ENCODE results near the gene USP2. TPM values are rescaled to one million over a fixed set of nuclear protein-coding genes. Genes with fewer than 3 reads are reported as not detected.

Gene USP2
- total RNA-seq, 1 donor from 2014 or later = 0.11 TPM

- no peak overlapping the region for H3K4me3 Mint-ChIP-seq (ENCODE audit: unreplicated experiment)
- no peak for DNase-seq (ENCODE audit: extremely low spot score, unreplicated experiment)
- no peak for TF ChIP-seq CTCF (IDR thresholded peaks at IDR 0.05)
- H3K27ac Mint-ChIP-seq (ENCODE audit: unreplicated experiment) = no peak overlapping the region
- peaks cover 33% of the 10 kb centered on the region for H3K27me3 Mint-ChIP-seq (ENCODE audit: unreplicated experiment)
- no peaks in the 10 kb centered on the region for H3K36me3 Mint-ChIP-seq (ENCODE audit: unreplicated experiment)
- peaks cover 8% of the 10 kb centered on the region for H3K4me1 Mint-ChIP-seq (ENCODE audit: unreplicated experiment)
- no peaks in the 10 kb centered on the region for H3K9me3 Mint-ChIP-seq (ENCODE audit: unreplicated experiment)
Measured at GRCh38 chr11:119352857-119353260, 28.6 kb downstream of the USP2 start.

GRCh38 chr11:119351232-119351631 lies 30.3 kb downstream of the USP2 start:
- Mint-ChIP-seq H3K27me3 (ENCODE audit: unreplicated experiment) (peaks cover 41% of the 10 kb centered on the region), H3K9me3 (ENCODE audit: unreplicated experiment) (no peaks in the 10 kb centered on the region), H3K27ac (ENCODE audit: unreplicated experiment) (no peak overlapping the region), H3K4me3 (ENCODE audit: unreplicated experiment) (no peak overlapping the region), H3K4me1 (ENCODE audit: unreplicated experiment) (peaks cover 3% of the 10 kb centered on the region), H3K36me3 (ENCODE audit: unreplicated experiment) (no peaks in the 10 kb centered on the region)
- no peak for DNase-seq (ENCODE audit: extremely low spot score, unreplicated experiment)
- no peak for TF ChIP-seq CTCF (IDR thresholded peaks at IDR 0.05)

- H3K27ac Mint-ChIP-seq (ENCODE audit: unreplicated experiment) = no peak overlapping the region
- H3K4me1 Mint-ChIP-seq (ENCODE audit: unreplicated experiment) = no peaks in the 10 kb centered on the region
- H3K4me3 Mint-ChIP-seq (ENCODE audit: unreplicated experiment) = no peak overlapping the region
- H3K36me3 Mint-ChIP-seq (ENCODE audit: unreplicated experiment) = no peaks in the 10 kb centered on the region
- no peak for TF ChIP-seq CTCF (IDR thresholded peaks at IDR 0.05)
- H3K9me3 Mint-ChIP-seq (ENCODE audit: unreplicated experiment) = no peaks in the 10 kb centered on the region
- H3K27me3 Mint-ChIP-seq (ENCODE audit: unreplicated experiment) = peaks cover 44% of the 10 kb centered on the region
- DNase-seq (ENCODE audit: extremely low spot score, unreplicated experiment) = no peak
Measured at GRCh38 chr11:119350302-119350701, 31.2 kb downstream of the USP2 start.

GRCh38 chr11:119347940-119348605 lies 33.4 kb downstream of the USP2 start:
- no peak for TF ChIP-seq CTCF (IDR thresholded peaks at IDR 0.05)
- no peak for DNase-seq (ENCODE audit: extremely low spot score, unreplicated experiment)
- peaks cover 41% of the 10 kb centered on the region for H3K27me3 Mint-ChIP-seq (ENCODE audit: unreplicated experiment)
- H3K4me1 Mint-ChIP-seq (ENCODE audit: unreplicated experiment) = no peaks in the 10 kb centered on the region
- no peak overlapping the region for H3K27ac Mint-ChIP-seq (ENCODE audit: unreplicated experiment)
- no peaks in the 10 kb centered on the region for H3K9me3 Mint-ChIP-seq (ENCODE audit: unreplicated experiment)
- H3K36me3 Mint-ChIP-seq (ENCODE audit: unreplicated experiment) = no peaks in the 10 kb centered on the region
- no peak overlapping the region for H3K4me3 Mint-ChIP-seq (ENCODE audit: unreplicated experiment)

GRCh38 chr11:119347242-119347641 lies 34.2 kb downstream of the USP2 start:
- no peak overlapping the region for H3K4me3 Mint-ChIP-seq (ENCODE audit: unreplicated experiment)
- H3K27ac Mint-ChIP-seq (ENCODE audit: unreplicated experiment) = no peak overlapping the region
- DNase-seq (ENCODE audit: extremely low spot score, unreplicated experiment) = no peak
- H3K4me1 Mint-ChIP-seq (ENCODE audit: unreplicated experiment) = no peaks in the 10 kb centered on the region
- TF ChIP-seq CTCF (IDR thresholded peaks at IDR 0.05) = no peak
- no peaks in the 10 kb centered on the region for H3K36me3 Mint-ChIP-seq (ENCODE audit: unreplicated experiment)
- H3K9me3 Mint-ChIP-seq (ENCODE audit: unreplicated experiment) = no peaks in the 10 kb centered on the region
- peaks cover 37% of the 10 kb centered on the region for H3K27me3 Mint-ChIP-seq (ENCODE audit: unreplicated experiment)
